Coronary artery (tissue), 2 donors: ENCODE results near the gene TUBGCP2.

Experiments
- DNase-seq: peaks from one replicate; pipeline ENCODE4 v3.0.0-alpha.2; 2017; ENCODE audit warnings: low spot score
- H3K27ac ChIP-seq, 2 donors: fragments of 200-600 bp; sonication (generic); one replicate each; pipeline ENCODE4 v1.5.1; 2016 to 2019
- H3K4me3 ChIP-seq: fragments of 200-600 bp; sonication (generic); 2 replicates; pipeline ENCODE4 v1.5.1; 2016; ENCODE audit warnings: mild to moderate bottlenecking, moderate library complexity
- TF ChIP-seq, protein P1 (sequence below): fragments of 200-600 bp; sonication (generic); IDR thresholded peaks from one replicate; pipeline ENCODE4 v1.5.1; 2019; ENCODE audit warnings: antibody characterized with exemption

TUBGCP2 gene

DNA sequence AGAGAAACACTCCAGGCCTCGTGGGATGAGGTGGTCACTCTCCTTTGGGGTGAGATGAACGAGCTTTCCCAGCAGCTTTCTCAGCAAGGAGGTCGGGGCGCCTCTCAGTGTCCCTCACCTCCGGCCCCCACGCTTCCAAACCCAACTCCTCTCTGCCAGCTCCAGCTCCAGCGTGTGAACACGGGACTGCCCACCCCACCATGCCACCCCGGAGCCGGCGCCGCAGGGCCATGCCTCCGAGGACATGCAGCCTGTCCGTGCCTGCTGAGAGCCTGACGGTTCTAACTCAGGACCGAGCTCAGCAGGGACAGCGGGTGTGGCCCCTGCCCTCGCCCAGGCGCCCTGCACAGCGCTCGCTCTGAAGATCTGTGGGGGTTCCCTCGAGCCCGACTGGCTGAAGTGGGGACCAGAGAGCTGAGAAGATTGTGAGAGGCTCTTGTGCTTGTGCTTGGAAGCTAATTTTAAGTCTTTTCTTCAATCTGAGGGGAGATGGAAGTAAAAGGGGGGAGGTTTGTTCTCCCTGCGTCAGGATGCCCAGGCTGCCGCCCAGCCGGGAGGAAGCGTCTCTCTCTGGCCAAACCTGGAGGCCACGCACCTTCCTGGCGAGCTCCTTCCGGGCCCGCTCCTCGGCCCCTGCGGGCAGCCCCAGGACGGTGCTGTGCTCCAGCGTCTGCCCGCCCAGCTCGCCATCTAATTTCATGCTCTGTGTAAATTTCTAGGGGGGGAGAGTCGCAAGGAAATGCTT, 26.9 kb downstream of the TUBGCP2 start:
- Histone ChIP-seq H3K27ac (no peak overlapping the region), H3K4me3 (no peak overlapping the region)
- DNase-seq, result no peak
- TF ChIP-seq, protein P1, sequence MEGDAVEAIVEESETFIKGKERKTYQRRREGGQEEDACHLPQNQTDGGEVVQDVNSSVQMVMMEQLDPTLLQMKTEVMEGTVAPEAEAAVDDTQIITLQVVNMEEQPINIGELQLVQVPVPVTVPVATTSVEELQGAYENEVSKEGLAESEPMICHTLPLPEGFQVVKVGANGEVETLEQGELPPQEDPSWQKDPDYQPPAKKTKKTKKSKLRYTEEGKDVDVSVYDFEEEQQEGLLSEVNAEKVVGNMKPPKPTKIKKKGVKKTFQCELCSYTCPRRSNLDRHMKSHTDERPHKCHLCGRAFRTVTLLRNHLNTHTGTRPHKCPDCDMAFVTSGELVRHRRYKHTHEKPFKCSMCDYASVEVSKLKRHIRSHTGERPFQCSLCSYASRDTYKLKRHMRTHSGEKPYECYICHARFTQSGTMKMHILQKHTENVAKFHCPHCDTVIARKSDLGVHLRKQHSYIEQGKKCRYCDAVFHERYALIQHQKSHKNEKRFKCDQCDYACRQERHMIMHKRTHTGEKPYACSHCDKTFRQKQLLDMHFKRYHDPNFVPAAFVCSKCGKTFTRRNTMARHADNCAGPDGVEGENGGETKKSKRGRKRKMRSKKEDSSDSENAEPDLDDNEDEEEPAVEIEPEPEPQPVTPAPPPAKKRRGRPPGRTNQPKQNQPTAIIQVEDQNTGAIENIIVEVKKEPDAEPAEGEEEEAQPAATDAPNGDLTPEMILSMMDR, result no peak

DNA sequence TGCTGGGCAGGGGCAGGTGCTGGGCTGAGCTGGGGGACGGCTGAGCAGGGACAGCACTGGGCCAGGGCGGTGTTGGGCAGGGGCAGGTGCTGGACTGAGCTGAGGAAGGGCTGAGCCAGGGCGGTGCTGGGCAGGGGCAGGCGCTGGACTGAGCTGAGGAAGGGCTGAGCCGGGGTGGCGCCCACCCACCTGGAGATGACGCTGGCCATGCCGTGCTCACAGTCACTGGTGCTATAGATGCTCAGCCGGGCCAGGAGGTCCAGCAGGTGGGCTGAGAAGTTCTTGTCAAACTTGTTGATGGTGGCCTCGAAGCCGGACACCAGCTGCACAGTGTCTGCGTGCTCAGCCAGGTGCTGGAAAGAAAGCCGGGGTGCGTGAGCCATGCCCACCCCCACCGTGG, 27.6 kb downstream of the TUBGCP2 start:
- DNase-seq, result no peak
- Histone ChIP-seq H3K27ac (no peak overlapping the region), H3K4me3 (no peak overlapping the region)
- TF ChIP-seq, protein P1, result no peak

- no peak for DNase-seq
These were observed 28.1 kb downstream of the TUBGCP2 start for GRCh38 chr10:133280391-133281059.

DNA sequence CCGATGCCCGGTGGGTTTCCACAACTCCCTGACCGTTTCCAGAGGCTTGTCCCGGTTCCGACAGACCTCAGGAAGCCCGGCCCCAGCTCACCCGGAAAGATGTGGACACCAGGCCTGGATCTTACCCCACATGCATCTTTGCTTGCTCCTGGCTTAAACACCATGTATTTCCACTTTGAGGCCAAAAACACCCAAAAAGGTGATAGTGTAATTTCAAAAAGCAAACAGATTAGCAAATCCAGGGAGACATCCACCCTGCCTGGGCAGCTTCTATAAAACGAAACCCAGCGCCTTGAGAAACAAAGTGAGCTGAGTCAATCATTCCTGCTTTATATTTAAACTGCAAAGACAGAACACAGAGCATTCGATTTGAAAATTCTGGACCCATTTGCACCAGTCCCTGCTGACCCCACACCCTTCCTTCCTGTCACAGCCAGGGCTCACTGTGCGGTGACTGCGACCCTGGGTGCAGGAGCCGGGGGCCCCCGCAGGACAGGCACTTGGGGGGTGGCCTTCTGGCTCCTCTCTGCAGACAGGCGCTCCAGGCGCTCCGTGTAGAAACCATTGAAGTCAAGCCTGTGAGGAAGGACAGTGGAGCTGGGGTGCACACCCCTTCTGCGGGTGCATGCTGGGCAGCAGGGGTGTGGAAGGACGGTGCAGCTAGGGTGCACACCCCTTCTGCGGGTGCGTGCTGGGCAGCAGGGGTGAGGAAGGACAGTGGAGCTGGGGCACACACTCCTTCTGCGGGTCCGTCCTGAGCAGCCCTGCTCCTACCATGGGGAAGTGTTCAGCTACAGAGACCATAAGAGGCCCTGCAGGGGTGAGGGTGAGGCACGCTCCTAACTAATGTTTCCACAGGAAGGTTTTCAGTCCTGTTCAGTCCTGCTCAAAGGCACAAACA, 29.1 kb downstream of the TUBGCP2 start:
- Histone ChIP-seq H3K27ac (no peak overlapping the region), H3K4me3 (no peak overlapping the region)
- no peak for DNase-seq
- TF ChIP-seq, protein P1, result no peak

More at GRCh38 chr10:133280391-133281059, 28.1 kb downstream of the TUBGCP2 start:
- TF ChIP-seq, protein P1, result no peak
- Histone ChIP-seq H3K27ac (no peak overlapping the region), H3K4me3 (no peak overlapping the region)

GRCh38 chr10:133278577-133279265, 30.0 kb downstream of the TUBGCP2 start:
- Histone ChIP-seq H3K4me3 (no peak overlapping the region), H3K27ac (peak overlapping the region in 1 of 2 donors; percentile 22)
- TF ChIP-seq, protein P1, result no peak
- no peak for DNase-seq

GRCh38 chr10:133277993-133278576, 30.6 kb downstream of the TUBGCP2 start:
- DNase-seq, result no peak
- H3K4me3 ChIP-seq, result no peak overlapping the region
- H3K27ac ChIP-seq, result peak overlapping the region in 1 of 2 donors; percentile 7
- TF ChIP-seq, protein P1, result no peak
